H1 (cell line): Measurements from ENCODE around the gene ZNF121. TPM values are rescaled to one million over a fixed set of nuclear protein-coding genes. Genes with fewer than 3 reads are reported as not detected.

Experiments
- CTCF ChIA-PET: fragments of 300-600 bp; sonication (Branson Sonifier 250); formaldehyde crosslinking; loops from one replicate; lab custom pipeline; 2021; ENCODE audit not compliant: partially characterized antibody; lab: Charles Lee
- POLR2A ChIA-PET: fragments of 300-600 bp; sonication (Branson Sonifier 250); formaldehyde crosslinking; loops from one replicate; lab custom pipeline; 2021; ENCODE audit warnings: inconsistent platforms; ENCODE audit not compliant: partially characterized antibody; lab: Charles Lee
- DNase-seq, 2 experiments: peaks; one replicate each; pipeline versions ENCODE4 v3.0.0 to v3.0.0-alpha.2; 2010 to 2022; ENCODE audit warnings: low spot score in 2 of 2, low read depth in 1 of 2, mixed read lengths in 1 of 2
- FAIRE-seq: peaks from 2 replicates; lab custom pipeline; 2011; peaks lifted over from hg19 to GRCh38; lab: Jason Lieb, UNC
- H2AFZ ChIP-seq: 2 replicates; pipeline ENCODE4 v1.8.1; 2012; ENCODE audit warnings: low read length, inconsistent platforms
- H2AK5ac ChIP-seq: 2 replicates; pipeline ENCODE4 v1.6.1; 2013; ENCODE audit warnings: low read depth, low read length
- H2BK120ac ChIP-seq: replicated peaks from 2 replicates; pipeline ENCODE3; 2013; ENCODE audit warnings: low read depth, low read length, inconsistent platforms
- H2BK12ac ChIP-seq: 2 replicates; pipeline ENCODE4 v1.6.1; 2013; ENCODE audit warnings: low read depth, low read length
- H2BK15ac ChIP-seq: 2 replicates; pipeline ENCODE4 v1.6.1; 2013; ENCODE audit warnings: low read length
- H2BK20ac ChIP-seq: 2 replicates; pipeline ENCODE4 v1.6.1; 2013; ENCODE audit warnings: low read length
- H2BK5ac ChIP-seq: 2 replicates; pipeline ENCODE4 v1.6.1; 2013; ENCODE audit warnings: low read depth, low read length
- H3K14ac ChIP-seq: 2 replicates; pipeline ENCODE4 v1.6.1; 2013; ENCODE audit warnings: inconsistent platforms; ENCODE audit not compliant: insufficient read length
- H3K18ac ChIP-seq: 2 replicates; pipeline ENCODE4 v1.6.1; 2013; ENCODE audit warnings: low read length; ENCODE audit errors: extremely low read depth
- H3K23ac ChIP-seq: 2 replicates; pipeline ENCODE4 v1.6.1; 2013; ENCODE audit warnings: inconsistent platforms; ENCODE audit not compliant: insufficient read length
- H3K23me2 ChIP-seq: 2 replicates; pipeline ENCODE4 v1.6.1; 2013; ENCODE audit warnings: low read depth, low read length
- H3K27ac ChIP-seq: 2 replicates; pipeline ENCODE4 v1.6.1; 2011; ENCODE audit warnings: low read depth, low read length, inconsistent platforms
- H3K27me3 ChIP-seq, 4 experiments: replicated peaks in 1 of 4; 1 replicate in 1 of 4; 2 replicates in 3 of 4; pipeline versions ENCODE4 v1.6.1 to v1.8.1; 2011 to 2013; ENCODE audit warnings: low read length in 3 of 4, mild to moderate bottlenecking in 3 of 4, inconsistent platforms in 2 of 4, mixed read lengths in 2 of 4, moderate library complexity in 1 of 4; ENCODE audit not compliant: control insufficient read depth in 3 of 4, insufficient read depth in 3 of 4; ENCODE audit errors: extremely low read depth in 1 of 4
- H3K36me3 ChIP-seq, 4 experiments: 2 replicates each; pipeline versions ENCODE4 v1.6.1 to v1.8.1; 2011 to 2013; ENCODE audit warnings: mild to moderate bottlenecking in 4 of 4, low read length in 3 of 4, moderate library complexity in 2 of 4, control low read depth in 1 of 4, inconsistent platforms in 1 of 4; ENCODE audit not compliant: insufficient read depth in 4 of 4, control insufficient read depth in 2 of 4
- H3K4ac ChIP-seq: replicated peaks from 2 replicates; pipeline ENCODE3; 2013; ENCODE audit warnings: low read length, low read depth, mixed read lengths, inconsistent platforms; ENCODE audit not compliant: insufficient read length
- H3K4me1 ChIP-seq, 4 experiments: replicated peaks in 1 of 4; 1 replicate in 1 of 4; 2 replicates in 3 of 4; pipeline versions ENCODE4 v1.6.1 to v1.8.1; 2011 to 2013; ENCODE audit warnings: low read length in 3 of 4, inconsistent platforms in 2 of 4, mixed read lengths in 1 of 4; ENCODE audit not compliant: insufficient read depth in 4 of 4, control insufficient read depth in 3 of 4
- H3K4me2 ChIP-seq, 2 experiments: 2 replicates each; pipeline versions ENCODE4 v1.6.1 to v1.8.1; 2011 to 2013; ENCODE audit warnings: low read depth in 2 of 2, low read length in 2 of 2, control low read depth in 1 of 2, inconsistent platforms in 1 of 2, mild to moderate bottlenecking in 1 of 2; ENCODE audit not compliant: insufficient read depth in 1 of 2
- H3K4me3 ChIP-seq, 4 experiments: fragments of 200-600, 300-600 bp in 1 of 4; sonication (generic), shearing (Covaris generic), sonication (Bioruptor Twin) in 1 of 4; 2 replicates each; pipeline versions ENCODE4 v1.5.1 to v1.8.1; 2011 to 2016; ENCODE audit warnings: low read length in 4 of 4, low read depth in 3 of 4, control low read depth in 2 of 4, inconsistent platforms in 2 of 4, mild to moderate bottlenecking in 2 of 4, mixed read lengths in 1 of 4, moderate library complexity in 1 of 4; ENCODE audit not compliant: insufficient read depth in 2 of 4; ENCODE audit errors: extremely low read depth in 1 of 4
- H3K56ac ChIP-seq: replicated peaks from 2 replicates; pipeline ENCODE3; 2013; ENCODE audit warnings: low read depth, mild to moderate bottlenecking, mixed read lengths, low read length, inconsistent platforms; ENCODE audit not compliant: insufficient read length
- H3K79me1 ChIP-seq: 2 replicates; pipeline ENCODE4 v1.6.1; 2013; ENCODE audit warnings: low read depth, low read length, control low read depth
- H3K79me2 ChIP-seq, 2 experiments: 2 replicates each; pipeline versions ENCODE4 v1.6.1 to v1.8.1; 2012 to 2013; ENCODE audit warnings: low read length in 2 of 2, mild to moderate bottlenecking in 2 of 2, inconsistent platforms in 1 of 2; ENCODE audit not compliant: insufficient read depth in 2 of 2, control insufficient read depth in 1 of 2
- H3K9ac ChIP-seq, 4 experiments: replicated peaks in 1 of 4; 1 replicate in 1 of 4; 2 replicates in 3 of 4; pipeline versions ENCODE4 v1.6.1 to v1.8.1; 2011 to 2013; ENCODE audit warnings: low read depth in 3 of 4, low read length in 3 of 4, control low read depth in 2 of 4, mild to moderate bottlenecking in 2 of 4, moderate library complexity in 2 of 4, inconsistent platforms in 1 of 4; ENCODE audit errors: extremely low read depth in 1 of 4
- H3K9me3 ChIP-seq, 2 experiments: 2 replicates each; pipeline versions ENCODE4 v1.6.1 to v1.8.1; 2012 to 2013; ENCODE audit warnings: mild to moderate bottlenecking in 2 of 2, moderate library complexity in 2 of 2, control low read depth in 1 of 2, inconsistent platforms in 1 of 2, low read depth in 1 of 2, low read length in 1 of 2, mixed read lengths in 1 of 2; ENCODE audit not compliant: insufficient read depth in 2 of 2
- H4K20me1 ChIP-seq, 2 experiments: replicated peaks in 1 of 2; 2 replicates each; pipeline versions ENCODE3 to v1.8.1; 2011 to 2013; ENCODE audit warnings: inconsistent platforms in 2 of 2, low read length in 2 of 2, mild to moderate bottlenecking in 1 of 2; ENCODE audit not compliant: insufficient read depth in 2 of 2, control insufficient read depth in 1 of 2
- H4K5ac ChIP-seq: 2 replicates; pipeline ENCODE4 v1.6.1; 2013; ENCODE audit warnings: low read length, low read depth, mixed read lengths, inconsistent platforms; ENCODE audit not compliant: insufficient read length
- H4K8ac ChIP-seq: 2 replicates; pipeline ENCODE4 v1.8.0; 2013; ENCODE audit warnings: mild to moderate bottlenecking, moderate library complexity, low read length, inconsistent platforms; ENCODE audit not compliant: insufficient read depth; ENCODE audit errors: extremely low read depth
- H4K91ac ChIP-seq: replicated peaks from 2 replicates; pipeline ENCODE3; 2013; ENCODE audit warnings: low read length, mixed read lengths, inconsistent platforms; ENCODE audit not compliant: insufficient read length
- NRF1 ChIP-seq: IDR thresholded peaks from 2 replicates; pipeline ENCODE4 v1.6.1; 2011; ENCODE audit warnings: mild to moderate bottlenecking, low read depth, low read length, improper control_type of control experiment
- TAF7 ChIP-seq: optimal IDR thresholded peaks from 2 replicates; pipeline ENCODE3; 2011; ENCODE audit warnings: low read depth, mild to moderate bottlenecking, inconsistent platforms, low read length, moderate library complexity, borderline replicate concordance
- WGBS, 2 experiments: shearing (Covaris generic) in 1 of 2; methylation state at CpG; one replicate each; pipeline versions ENCODE4 v1.1.6 to v1.1.7; 2013 to 2015; ENCODE audit warnings: low lambda C conversion rate in 2 of 2, mixed read lengths in 2 of 2, inconsistent platforms in 1 of 2, low coverage in 1 of 2, missing lambda C conversion rate in 1 of 2; ENCODE audit not compliant: insufficient replicate concordance in 2 of 2, insufficient coverage in 1 of 2, insufficient read length in 1 of 2; ENCODE audit errors: extremely low coverage in 1 of 2, missing lambda C conversion rate in 1 of 2; 5-methylcytosine and 5-hydroxymethylcytosine counted together
- polyA plus RNA-seq, 7 experiments: library from polyadenylated mRNA; depleted of rRNA in 3 of 7; stranded (reverse) in 5 of 7; unstranded in 2 of 7; fragments of >200 nt in 5 of 7; fragments of 200-250 nt in 2 of 7; gene quantifications; 1 replicate in 5 of 7; 2 replicates in 1 of 7; 4 replicates in 1 of 7; pipeline versions ENCODE4 v1.2.1 to v1.2.3, GENCODE V29; 2011 to 2013; ENCODE audit warnings: missing spikeins in 2 of 7, mixed read lengths in 2 of 7
- total RNA-seq: library from RNA; stranded (reverse); fragmentation: NEBNext Ultra II Directional; extraction: Animal tissue kit (Norgen Biotek cat#: 25700); gene quantifications from 2 replicates; pipeline ENCODE4 v1.2.1, GENCODE V29; 2021

The ZNF121 gene
- total and polyA plus RNA-seq, 2 of the 8 experiments (the other 6 are each of a cell fraction or from before 2014, with no cell fraction given): 22.2 to 220 TPM

- no peak overlapping the region for H3K14ac ChIP-seq
- H3K9ac ChIP-seq: no peak overlapping the region
- H4K5ac ChIP-seq: no peak overlapping the region
- H3K4me3 ChIP-seq: no peak overlapping the region
- no peaks in the 10 kb centered on the region for H4K20me1 ChIP-seq
- ChIA-PET CTCF (no interaction called here), POLR2A (interaction anchor here (1.7 kb wide), 1 partner anchor 9 kb away, joined by 8 read pairs; no protein-coding TSS in a partner anchor)
- WGBS, 2 experiments: 81 to 100% methylated on average over 1 to 3 of the region's 3 CpGs
- no peak overlapping the region for H3K4ac ChIP-seq
- no peak overlapping the region for H2BK120ac ChIP-seq
- H2BK15ac ChIP-seq: no peak overlapping the region
- H3K27ac ChIP-seq: no peak overlapping the region
- peaks cover 8 to 24% of the 10 kb centered on the region in 2 experiments for H3K9me3 ChIP-seq
- H3K27me3 ChIP-seq: no peaks in the 10 kb centered on the region
- no peak overlapping the region for H3K56ac ChIP-seq
- H3K23me2 ChIP-seq: no peaks in the 10 kb centered on the region
- FAIRE-seq: no peak
- no peaks in the 10 kb centered on the region for H3K79me1 ChIP-seq
- no peak overlapping the region for H2BK20ac ChIP-seq
- H2BK5ac ChIP-seq: no peak overlapping the region
- no peak for DNase-seq
- H3K36me3 ChIP-seq: no peaks in the 10 kb centered on the region
- H3K79me2 ChIP-seq: no peaks in the 10 kb centered on the region
- H3K4me2 ChIP-seq: no peak overlapping the region
- no peak overlapping the region for H2AK5ac ChIP-seq
- no peak overlapping the region for H2BK12ac ChIP-seq
- no peak overlapping the region for H4K91ac ChIP-seq
- no peak overlapping the region for H2AFZ ChIP-seq
- H3K4me1 ChIP-seq: no peaks in the 10 kb centered on the region
- H4K8ac ChIP-seq: no peak overlapping the region
- TF ChIP-seq NRF1 (no peak), TAF7 (no peak)
- no peak overlapping the region for H3K23ac ChIP-seq
- no peak overlapping the region for H3K18ac ChIP-seq
These were observed 12.7 kb upstream of the ZNF121 start for GRCh38 chr19:9597027-9597426.
